Lower leg skin (tissue), 4 donors: Measurements from ENCODE around the gene FAM3A. TPM values are rescaled to one million over a fixed set of nuclear protein-coding genes. Genes with fewer than 3 reads are reported as not detected.
"Not testable (repeated sequence)": the region's sequence is repeated elsewhere in the genome, so short reads cannot be mapped to it uniquely, and the experiment has no call there.

Source experiments
- DNase-seq, 2 donors: peaks; one replicate each; pipeline ENCODE4 v3.0.0-alpha.2; 2019; ENCODE audit warnings: low spot score in 2 of 2
- H3K4me3 ChIP-seq: fragments of 200-600 bp; sonication (generic); 2 replicates; pipeline ENCODE4 v1.5.1; 2017; ENCODE audit warnings: mild to moderate bottlenecking, low read depth; ENCODE audit not compliant: poor library complexity, severe bottlenecking
- POLR2A ChIP-seq, 2 donors: fragments of 450-650 bp; IDR thresholded peaks; one replicate each; pipeline ENCODE4 v1.6.1; 2016 to 2017; ENCODE audit warnings: antibody characterized with exemption in 2 of 2, mild to moderate bottlenecking in 1 of 2, moderate library complexity in 1 of 2
- WGBS, 2 donors: methylation state at CpG; one replicate each; pipeline ENCODE4 v1.1.5; 2018; 5-methylcytosine and 5-hydroxymethylcytosine counted together
- intact Hi-C: fragments of 100-400 bp; cut with DNase I; formaldehyde crosslinking; loops from one replicate; pipeline ENCODE4 v1.15.0; 2023; ENCODE audit warnings: low total_unique reads
- total RNA-seq, 4 donors: library from RNA; depleted of rRNA; stranded (reverse); fragments of >200 nt; gene quantifications; one replicate each; pipeline ENCODE4 v1.1.0, GENCODE V29; 2016
- TF ChIP-seq, protein P1 (sequence below), 3 donors: fragments of 450-650 bp; IDR thresholded peaks; one replicate each; pipeline ENCODE4 v1.5.1; 2016; ENCODE audit warnings: antibody characterized with exemption in 3 of 3, mild to moderate bottlenecking in 3 of 3, moderate library complexity in 2 of 3

The FAM3A gene, protein sequence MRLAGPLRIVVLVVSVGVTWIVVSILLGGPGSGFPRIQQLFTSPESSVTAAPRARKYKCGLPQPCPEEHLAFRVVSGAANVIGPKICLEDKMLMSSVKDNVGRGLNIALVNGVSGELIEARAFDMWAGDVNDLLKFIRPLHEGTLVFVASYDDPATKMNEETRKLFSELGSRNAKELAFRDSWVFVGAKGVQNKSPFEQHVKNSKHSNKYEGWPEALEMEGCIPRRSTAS
- total RNA-seq = 10 to 100 TPM; 42.5 to 61.7 (median 47.2) TPM

DNA sequence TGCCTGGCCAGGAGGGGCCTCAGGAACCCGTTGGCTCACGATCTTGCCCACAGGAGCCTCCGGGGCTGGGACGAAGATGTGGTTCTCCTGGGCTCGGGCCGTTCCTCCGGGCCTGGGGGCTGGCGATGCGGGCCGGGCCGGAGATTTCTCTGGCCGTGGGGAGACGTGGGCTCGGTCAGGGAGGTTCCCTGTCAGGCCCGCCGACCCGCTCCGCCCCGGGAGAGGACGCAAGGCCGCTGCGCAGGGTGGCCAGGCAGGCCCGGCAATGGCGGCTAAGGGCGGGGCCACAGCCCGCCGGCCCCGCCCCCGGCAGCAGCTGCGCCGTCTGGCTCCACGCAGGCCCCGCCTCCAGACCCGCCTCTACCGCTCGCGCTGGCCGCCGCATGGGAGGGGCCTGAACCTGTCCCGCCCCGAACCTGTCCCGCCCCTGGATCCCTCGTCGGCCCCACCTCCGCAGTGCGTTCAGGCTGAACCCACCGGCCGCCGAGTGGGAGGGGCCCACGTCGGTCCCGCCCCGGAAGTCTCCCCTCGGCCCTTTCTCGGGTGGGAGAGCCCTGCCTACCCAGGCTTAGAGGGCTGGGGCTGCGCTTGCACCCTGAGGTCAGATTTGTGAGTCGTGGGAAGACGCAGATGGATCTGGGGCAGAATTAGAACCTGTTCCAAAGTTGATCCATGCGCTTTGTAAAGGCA, at the start of gene FAM3A:
FAM3A (minus strand) TSS at position 267 of the 690 bp plus-strand sequence. CDS start 460 bp downstream, outside the sequence.
- WGBS, 2 donors = 0 to 25% methylated on average over 5 to 14 of the region's 59 CpGs
- peak within 1 kb of the TSS; percentile 40 for H3K4me3 ChIP-seq
- TF ChIP-seq, protein P1, sequence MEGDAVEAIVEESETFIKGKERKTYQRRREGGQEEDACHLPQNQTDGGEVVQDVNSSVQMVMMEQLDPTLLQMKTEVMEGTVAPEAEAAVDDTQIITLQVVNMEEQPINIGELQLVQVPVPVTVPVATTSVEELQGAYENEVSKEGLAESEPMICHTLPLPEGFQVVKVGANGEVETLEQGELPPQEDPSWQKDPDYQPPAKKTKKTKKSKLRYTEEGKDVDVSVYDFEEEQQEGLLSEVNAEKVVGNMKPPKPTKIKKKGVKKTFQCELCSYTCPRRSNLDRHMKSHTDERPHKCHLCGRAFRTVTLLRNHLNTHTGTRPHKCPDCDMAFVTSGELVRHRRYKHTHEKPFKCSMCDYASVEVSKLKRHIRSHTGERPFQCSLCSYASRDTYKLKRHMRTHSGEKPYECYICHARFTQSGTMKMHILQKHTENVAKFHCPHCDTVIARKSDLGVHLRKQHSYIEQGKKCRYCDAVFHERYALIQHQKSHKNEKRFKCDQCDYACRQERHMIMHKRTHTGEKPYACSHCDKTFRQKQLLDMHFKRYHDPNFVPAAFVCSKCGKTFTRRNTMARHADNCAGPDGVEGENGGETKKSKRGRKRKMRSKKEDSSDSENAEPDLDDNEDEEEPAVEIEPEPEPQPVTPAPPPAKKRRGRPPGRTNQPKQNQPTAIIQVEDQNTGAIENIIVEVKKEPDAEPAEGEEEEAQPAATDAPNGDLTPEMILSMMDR (IDR thresholded peaks at IDR 0.05) = no peak
- TF ChIP-seq POLR2A (IDR thresholded peaks at IDR 0.05) = peak in 1 of 2 donors; percentile 53
- DNase-seq = peak; percentile 89 to 98
- intact Hi-C loops = no loop called here

DNA sequence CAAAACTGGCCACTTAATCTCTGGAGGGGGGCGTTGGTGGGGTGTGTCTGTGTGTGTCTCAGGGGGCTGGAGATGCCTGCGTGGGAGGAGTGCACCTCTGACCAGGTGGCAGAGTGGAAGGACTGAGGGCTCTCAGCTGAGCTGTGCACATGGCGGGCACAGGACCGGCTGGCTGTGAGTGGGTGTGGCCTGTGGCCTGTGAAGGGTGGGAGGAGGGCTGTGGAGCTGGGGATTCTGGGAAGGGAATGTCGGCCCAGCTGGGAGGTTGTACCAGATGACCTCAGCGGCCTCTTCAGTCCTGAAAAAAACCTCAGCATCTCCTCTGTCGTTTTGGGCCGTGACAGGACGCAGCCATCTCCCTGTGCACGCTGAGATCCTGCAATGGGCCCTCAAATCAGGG, 46.3 kb upstream of the FAM3A start:
- WGBS, 2 donors = no CpG with 5 or more reads among the region's 10 CpGs
- intact Hi-C loops, DNase-seq, H3K4me3 ChIP-seq: not testable (repeated sequence)

DNA sequence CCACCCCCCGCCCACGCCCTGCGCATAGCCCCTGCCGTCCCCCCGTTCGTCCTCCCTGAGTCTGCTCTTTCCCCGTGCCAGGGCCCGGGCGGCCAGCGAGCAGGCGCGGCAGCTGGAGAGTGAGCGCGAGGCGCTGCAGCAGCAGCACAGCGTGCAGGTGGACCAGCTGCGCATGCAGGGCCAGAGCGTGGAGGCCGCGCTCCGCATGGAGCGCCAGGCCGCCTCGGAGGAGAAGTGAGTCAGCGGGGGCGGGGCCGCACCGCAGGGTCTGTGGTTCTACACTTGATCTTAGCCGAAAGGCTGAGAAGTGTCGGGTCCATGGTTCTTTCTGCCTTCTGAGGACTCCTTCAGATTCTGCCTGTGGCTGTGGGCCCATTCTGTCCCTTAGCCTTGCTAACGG, 44.3 kb upstream of the FAM3A start:
- H3K4me3 ChIP-seq, intact Hi-C loops, DNase-seq: not testable (repeated sequence)
- WGBS, 2 donors = no CpG with 5 or more reads among the region's 31 CpGs

DNA sequence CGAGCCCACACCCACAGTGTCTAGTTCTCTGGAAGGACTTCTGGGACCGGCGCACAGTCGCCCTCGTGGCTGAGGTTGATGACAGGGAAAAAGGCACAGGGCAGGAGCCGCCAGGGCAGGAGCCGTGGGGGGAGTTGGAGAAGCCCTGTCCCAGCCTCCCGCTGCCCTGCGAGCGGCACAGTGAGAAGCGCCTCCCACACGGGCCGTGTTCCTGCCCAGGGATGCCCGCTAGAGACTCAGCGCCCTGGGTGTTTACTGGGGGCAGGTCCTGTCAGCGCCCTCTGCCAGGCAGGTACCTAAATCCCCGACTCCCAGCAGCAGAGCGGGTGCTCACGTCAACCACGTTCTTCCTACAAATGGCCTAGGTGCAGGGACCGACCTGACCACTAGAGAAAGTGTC, 42.9 kb upstream of the FAM3A start:
- H3K4me3 ChIP-seq, intact Hi-C loops, DNase-seq: not testable (repeated sequence)
- no CpG with 5 or more reads among the region's 21 CpGs for WGBS, 2 donors

DNA sequence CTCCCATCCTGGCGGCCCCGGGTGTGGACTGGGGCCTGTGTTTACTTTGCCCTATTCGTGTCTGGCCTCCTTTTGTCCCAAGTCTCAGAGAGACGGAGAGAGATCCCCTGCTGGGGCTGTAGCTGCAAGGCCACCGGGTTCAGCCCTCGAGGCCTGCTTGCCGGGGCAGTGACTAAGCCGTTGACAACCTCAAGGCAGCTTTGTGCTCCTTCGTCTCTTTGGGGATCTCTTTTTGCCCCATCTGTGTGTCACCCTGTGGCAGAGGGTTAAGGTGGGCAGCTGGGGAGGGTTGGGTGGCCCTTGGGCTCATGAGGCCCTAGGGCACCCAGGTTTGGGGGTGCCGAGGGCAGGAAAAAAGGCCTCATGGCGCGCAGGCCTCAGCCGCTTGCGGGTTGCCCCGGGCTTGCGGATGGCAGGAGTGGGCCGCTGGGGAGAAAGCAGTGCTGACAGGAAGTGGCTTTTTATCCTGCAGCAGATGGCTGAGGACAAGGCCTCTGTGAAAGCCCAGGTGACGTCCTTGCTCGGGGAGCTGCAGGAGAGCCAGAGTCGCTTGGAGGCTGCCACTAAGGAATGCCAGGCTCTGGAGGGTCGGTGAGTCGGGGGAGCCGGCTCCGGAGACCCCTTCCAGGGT, 42.1 kb upstream of the FAM3A start:
- H3K4me3 ChIP-seq, intact Hi-C loops, DNase-seq: not testable (repeated sequence)
- WGBS, 2 donors = 71 to 90% methylated on average over 2 to 4 of the region's 24 CpGs

DNA sequence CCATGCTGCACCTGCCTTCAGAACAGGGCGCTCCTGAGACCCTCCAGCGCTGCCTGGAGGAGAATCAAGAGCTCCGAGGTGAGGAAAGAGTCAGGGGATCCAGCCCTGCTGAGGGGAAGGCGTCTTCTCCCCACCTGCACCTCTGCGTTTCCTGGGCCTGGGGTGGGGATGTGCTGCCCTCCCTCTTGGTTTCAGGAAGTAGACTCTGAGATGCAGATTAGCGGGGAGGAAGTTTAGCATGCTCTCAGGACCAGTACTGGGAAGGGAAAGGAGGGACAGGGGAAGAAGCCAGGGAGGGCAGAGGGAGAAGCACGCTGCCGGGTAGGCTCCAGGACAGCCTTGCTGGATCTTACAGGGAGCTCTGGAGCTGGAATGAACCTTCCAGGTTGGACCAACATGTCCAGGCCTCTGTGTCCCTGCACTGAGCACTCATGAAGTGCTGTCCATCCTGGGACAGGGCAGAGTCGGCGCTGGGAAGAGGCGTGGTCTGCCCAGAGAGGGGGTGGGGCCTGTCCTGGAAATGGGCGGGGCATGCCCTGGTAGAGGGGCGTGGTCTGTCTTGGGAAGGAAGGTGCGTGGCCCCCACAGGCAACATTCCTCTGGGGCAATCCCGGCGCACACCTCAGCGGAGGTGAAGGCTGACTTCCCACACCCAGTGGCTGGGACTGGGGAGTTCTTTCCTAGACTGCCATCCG, 36.2 kb upstream of the FAM3A start:
- intact Hi-C loops = not testable (repeated sequence)
- 77 to 94% methylated on average over 6 to 8 of the region's 18 CpGs for WGBS, 2 donors

DNA sequence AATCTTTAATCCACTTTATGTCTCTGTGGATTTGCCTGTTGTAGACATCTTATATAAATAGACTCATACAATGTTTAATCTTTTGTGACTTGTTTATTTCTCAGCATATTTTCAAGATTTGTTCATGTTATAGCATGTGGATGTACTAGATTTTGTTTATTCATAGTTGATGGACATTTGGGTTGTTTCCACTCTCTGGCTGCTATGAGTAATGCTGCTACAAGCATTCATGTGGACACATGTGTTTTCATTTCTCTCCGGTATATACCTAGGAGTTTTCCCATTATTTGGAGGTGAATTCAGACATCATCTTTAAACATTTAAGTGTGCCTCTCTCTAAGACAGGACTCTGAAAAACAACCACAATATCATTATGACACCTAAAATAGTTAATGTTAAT, 33.7 kb upstream of the FAM3A start:
- no peak overlapping the region for H3K4me3 ChIP-seq
- DNase-seq = no peak
- 40 to 69% methylated on average over 1 of the region's 1 CpG for WGBS, 2 donors
- intact Hi-C loops = no loop called here
- TF ChIP-seq, protein P1 (IDR thresholded peaks at IDR 0.05) = no peak
- TF ChIP-seq POLR2A (IDR thresholded peaks at IDR 0.05) = no peak

More for the DNA sequence above, 36.2 kb upstream of the FAM3A start:
- not testable (repeated sequence) for H3K4me3 ChIP-seq, DNase-seq

DNA sequence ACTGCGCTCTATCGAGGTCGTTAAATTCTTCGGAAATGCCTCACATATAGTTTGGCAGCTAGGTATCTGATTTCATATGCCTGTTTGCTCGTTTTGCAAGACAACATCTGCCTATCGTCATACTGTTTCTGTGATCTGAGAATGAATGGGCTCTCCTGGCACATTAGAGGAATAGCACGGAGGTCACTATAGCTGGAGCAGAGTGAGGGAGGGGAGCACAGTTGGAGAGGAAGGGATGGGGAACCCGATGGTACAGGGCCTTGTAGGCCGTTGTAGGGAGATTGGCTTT, 31.9 kb upstream of the FAM3A start:
- no peak for TF ChIP-seq POLR2A (IDR thresholded peaks at IDR 0.05)
- TF ChIP-seq, protein P1 (IDR thresholded peaks at IDR 0.05) = no peak
- DNase-seq = no peak
- intact Hi-C loops = no loop called here
- 0 to 52% methylated on average over 9 of the region's 9 CpGs for WGBS, 2 donors
- peak overlapping the region; percentile 36 for H3K4me3 ChIP-seq
